H1 (cell line): ENCODE data around the gene CMYA5. TPM values are rescaled to one million over a fixed set of nuclear protein-coding genes. Genes with fewer than 3 reads are reported as not detected.

Experiments
- CTCF ChIA-PET: fragments of 300-600 bp; sonication (Branson Sonifier 250); formaldehyde crosslinking; loops from one replicate; lab custom pipeline; 2021; ENCODE audit not compliant: partially characterized antibody; lab: Charles Lee
- POLR2A ChIA-PET: fragments of 300-600 bp; sonication (Branson Sonifier 250); formaldehyde crosslinking; loops from one replicate; lab custom pipeline; 2021; ENCODE audit warnings: inconsistent platforms; ENCODE audit not compliant: partially characterized antibody; lab: Charles Lee
- DNase-seq, 2 experiments: peaks; one replicate each; pipeline versions ENCODE4 v3.0.0 to v3.0.0-alpha.2; 2010 to 2022; ENCODE audit warnings: low spot score in 2 of 2, low read depth in 1 of 2, mixed read lengths in 1 of 2
- FAIRE-seq: peaks from 2 replicates; lab custom pipeline; 2011; peaks lifted over from hg19 to GRCh38; lab: Jason Lieb, UNC
- H2AFZ ChIP-seq: 2 replicates; pipeline ENCODE4 v1.8.1; 2012; ENCODE audit warnings: low read length, inconsistent platforms
- H2AK5ac ChIP-seq: 2 replicates; pipeline ENCODE4 v1.6.1; 2013; ENCODE audit warnings: low read depth, low read length
- H2BK120ac ChIP-seq: replicated peaks from 2 replicates; pipeline ENCODE3; 2013; ENCODE audit warnings: low read depth, low read length, inconsistent platforms
- H2BK12ac ChIP-seq: 2 replicates; pipeline ENCODE4 v1.6.1; 2013; ENCODE audit warnings: low read depth, low read length
- H2BK15ac ChIP-seq: 2 replicates; pipeline ENCODE4 v1.6.1; 2013; ENCODE audit warnings: low read length
- H2BK20ac ChIP-seq: 2 replicates; pipeline ENCODE4 v1.6.1; 2013; ENCODE audit warnings: low read length
- H2BK5ac ChIP-seq: 2 replicates; pipeline ENCODE4 v1.6.1; 2013; ENCODE audit warnings: low read depth, low read length
- H3K14ac ChIP-seq: 2 replicates; pipeline ENCODE4 v1.6.1; 2013; ENCODE audit warnings: inconsistent platforms; ENCODE audit not compliant: insufficient read length
- H3K18ac ChIP-seq: 2 replicates; pipeline ENCODE4 v1.6.1; 2013; ENCODE audit warnings: low read length; ENCODE audit errors: extremely low read depth
- H3K23ac ChIP-seq: 2 replicates; pipeline ENCODE4 v1.6.1; 2013; ENCODE audit warnings: inconsistent platforms; ENCODE audit not compliant: insufficient read length
- H3K23me2 ChIP-seq: 2 replicates; pipeline ENCODE4 v1.6.1; 2013; ENCODE audit warnings: low read depth, low read length
- H3K27ac ChIP-seq: 2 replicates; pipeline ENCODE4 v1.6.1; 2011; ENCODE audit warnings: low read depth, low read length, inconsistent platforms
- H3K27me3 ChIP-seq, 4 experiments: replicated peaks in 1 of 4; 1 replicate in 1 of 4; 2 replicates in 3 of 4; pipeline versions ENCODE4 v1.6.1 to v1.8.1; 2011 to 2013; ENCODE audit warnings: low read length in 3 of 4, mild to moderate bottlenecking in 3 of 4, inconsistent platforms in 2 of 4, mixed read lengths in 2 of 4, moderate library complexity in 1 of 4; ENCODE audit not compliant: control insufficient read depth in 3 of 4, insufficient read depth in 3 of 4; ENCODE audit errors: extremely low read depth in 1 of 4
- H3K36me3 ChIP-seq, 4 experiments: 2 replicates each; pipeline versions ENCODE4 v1.6.1 to v1.8.1; 2011 to 2013; ENCODE audit warnings: mild to moderate bottlenecking in 4 of 4, low read length in 3 of 4, moderate library complexity in 2 of 4, control low read depth in 1 of 4, inconsistent platforms in 1 of 4; ENCODE audit not compliant: insufficient read depth in 4 of 4, control insufficient read depth in 2 of 4
- H3K4ac ChIP-seq: replicated peaks from 2 replicates; pipeline ENCODE3; 2013; ENCODE audit warnings: low read length, low read depth, mixed read lengths, inconsistent platforms; ENCODE audit not compliant: insufficient read length
- H3K4me1 ChIP-seq, 4 experiments: replicated peaks in 1 of 4; 1 replicate in 1 of 4; 2 replicates in 3 of 4; pipeline versions ENCODE4 v1.6.1 to v1.8.1; 2011 to 2013; ENCODE audit warnings: low read length in 3 of 4, inconsistent platforms in 2 of 4, mixed read lengths in 1 of 4; ENCODE audit not compliant: insufficient read depth in 4 of 4, control insufficient read depth in 3 of 4
- H3K4me2 ChIP-seq, 2 experiments: 2 replicates each; pipeline versions ENCODE4 v1.6.1 to v1.8.1; 2011 to 2013; ENCODE audit warnings: low read depth in 2 of 2, low read length in 2 of 2, control low read depth in 1 of 2, inconsistent platforms in 1 of 2, mild to moderate bottlenecking in 1 of 2; ENCODE audit not compliant: insufficient read depth in 1 of 2
- H3K4me3 ChIP-seq, 4 experiments: fragments of 200-600, 300-600 bp in 1 of 4; sonication (generic), shearing (Covaris generic), sonication (Bioruptor Twin) in 1 of 4; 2 replicates each; pipeline versions ENCODE4 v1.5.1 to v1.8.1; 2011 to 2016; ENCODE audit warnings: low read length in 4 of 4, low read depth in 3 of 4, control low read depth in 2 of 4, inconsistent platforms in 2 of 4, mild to moderate bottlenecking in 2 of 4, mixed read lengths in 1 of 4, moderate library complexity in 1 of 4; ENCODE audit not compliant: insufficient read depth in 2 of 4; ENCODE audit errors: extremely low read depth in 1 of 4
- H3K56ac ChIP-seq: replicated peaks from 2 replicates; pipeline ENCODE3; 2013; ENCODE audit warnings: low read depth, mild to moderate bottlenecking, mixed read lengths, low read length, inconsistent platforms; ENCODE audit not compliant: insufficient read length
- H3K79me1 ChIP-seq: 2 replicates; pipeline ENCODE4 v1.6.1; 2013; ENCODE audit warnings: low read depth, low read length, control low read depth
- H3K79me2 ChIP-seq, 2 experiments: 2 replicates each; pipeline versions ENCODE4 v1.6.1 to v1.8.1; 2012 to 2013; ENCODE audit warnings: low read length in 2 of 2, mild to moderate bottlenecking in 2 of 2, inconsistent platforms in 1 of 2; ENCODE audit not compliant: insufficient read depth in 2 of 2, control insufficient read depth in 1 of 2
- H3K9ac ChIP-seq, 4 experiments: replicated peaks in 1 of 4; 1 replicate in 1 of 4; 2 replicates in 3 of 4; pipeline versions ENCODE4 v1.6.1 to v1.8.1; 2011 to 2013; ENCODE audit warnings: low read depth in 3 of 4, low read length in 3 of 4, control low read depth in 2 of 4, mild to moderate bottlenecking in 2 of 4, moderate library complexity in 2 of 4, inconsistent platforms in 1 of 4; ENCODE audit errors: extremely low read depth in 1 of 4
- H3K9me3 ChIP-seq, 2 experiments: 2 replicates each; pipeline versions ENCODE4 v1.6.1 to v1.8.1; 2012 to 2013; ENCODE audit warnings: mild to moderate bottlenecking in 2 of 2, moderate library complexity in 2 of 2, control low read depth in 1 of 2, inconsistent platforms in 1 of 2, low read depth in 1 of 2, low read length in 1 of 2, mixed read lengths in 1 of 2; ENCODE audit not compliant: insufficient read depth in 2 of 2
- H4K20me1 ChIP-seq, 2 experiments: replicated peaks in 1 of 2; 2 replicates each; pipeline versions ENCODE3 to v1.8.1; 2011 to 2013; ENCODE audit warnings: inconsistent platforms in 2 of 2, low read length in 2 of 2, mild to moderate bottlenecking in 1 of 2; ENCODE audit not compliant: insufficient read depth in 2 of 2, control insufficient read depth in 1 of 2
- H4K5ac ChIP-seq: 2 replicates; pipeline ENCODE4 v1.6.1; 2013; ENCODE audit warnings: low read length, low read depth, mixed read lengths, inconsistent platforms; ENCODE audit not compliant: insufficient read length
- H4K8ac ChIP-seq: 2 replicates; pipeline ENCODE4 v1.8.0; 2013; ENCODE audit warnings: mild to moderate bottlenecking, moderate library complexity, low read length, inconsistent platforms; ENCODE audit not compliant: insufficient read depth; ENCODE audit errors: extremely low read depth
- H4K91ac ChIP-seq: replicated peaks from 2 replicates; pipeline ENCODE3; 2013; ENCODE audit warnings: low read length, mixed read lengths, inconsistent platforms; ENCODE audit not compliant: insufficient read length
- BRCA1 ChIP-seq: IDR thresholded peaks from 2 replicates; pipeline ENCODE4 v1.6.1; 2012; ENCODE audit warnings: low read depth, low read length, improper control_type of control experiment
- KDM4A ChIP-seq: IDR thresholded peaks from one replicate; pipeline ENCODE4 v1.7.1; 2012; ENCODE audit warnings: low read depth, mild to moderate bottlenecking, moderate library complexity, low read length, inconsistent platforms; ENCODE audit not compliant: severe bottlenecking
- MAFK ChIP-seq: IDR thresholded peaks from 2 replicates; pipeline ENCODE4 v1.6.1; 2012; ENCODE audit warnings: low read depth, mild to moderate bottlenecking, improper control_type of control experiment, low read length
- POLR2A ChIP-seq, 2 experiments: IDR thresholded peaks; 1 replicate in 1 of 2; 2 replicates in 1 of 2; pipeline ENCODE4 v1.6.1; 2011; ENCODE audit warnings: low read depth in 2 of 2, low read length in 2 of 2, mild to moderate bottlenecking in 2 of 2; ENCODE audit errors: control extremely low read depth in 1 of 2
- RBBP5 ChIP-seq: IDR thresholded peaks from 2 replicates; pipeline ENCODE4 v1.7.1; 2012; ENCODE audit warnings: low read depth, mild to moderate bottlenecking, inconsistent platforms, low read length, moderate library complexity, borderline replicate concordance
- RFX5 ChIP-seq: IDR thresholded peaks from 2 replicates; pipeline ENCODE4 v1.6.1; 2011; ENCODE audit warnings: low read depth, low read length, improper control_type of control experiment, borderline replicate concordance
- SIRT6 ChIP-seq: IDR thresholded peaks from one replicate; pipeline ENCODE4 v1.7.1; 2012; ENCODE audit warnings: low read length, inconsistent platforms
- SRF ChIP-seq: IDR thresholded peaks from 2 replicates; pipeline ENCODE4 v1.6.1; 2011; ENCODE audit warnings: mild to moderate bottlenecking, low read depth, low read length, moderate library complexity
- WGBS, 2 experiments: shearing (Covaris generic) in 1 of 2; methylation state at CpG; one replicate each; pipeline versions ENCODE4 v1.1.6 to v1.1.7; 2013 to 2015; ENCODE audit warnings: low lambda C conversion rate in 2 of 2, mixed read lengths in 2 of 2, inconsistent platforms in 1 of 2, low coverage in 1 of 2, missing lambda C conversion rate in 1 of 2; ENCODE audit not compliant: insufficient replicate concordance in 2 of 2, insufficient coverage in 1 of 2, insufficient read length in 1 of 2; ENCODE audit errors: extremely low coverage in 1 of 2, missing lambda C conversion rate in 1 of 2; 5-methylcytosine and 5-hydroxymethylcytosine counted together
- polyA plus RNA-seq, 7 experiments: library from polyadenylated mRNA; depleted of rRNA in 3 of 7; stranded (reverse) in 5 of 7; unstranded in 2 of 7; fragments of >200 nt in 5 of 7; fragments of 200-250 nt in 2 of 7; gene quantifications; 1 replicate in 5 of 7; 2 replicates in 1 of 7; 4 replicates in 1 of 7; pipeline versions ENCODE4 v1.2.1 to v1.2.3, GENCODE V29; 2011 to 2013; ENCODE audit warnings: missing spikeins in 2 of 7, mixed read lengths in 2 of 7
- total RNA-seq: library from RNA; stranded (reverse); fragmentation: NEBNext Ultra II Directional; extraction: Animal tissue kit (Norgen Biotek cat#: 25700); gene quantifications from 2 replicates; pipeline ENCODE4 v1.2.1, GENCODE V29; 2021
- TF ChIP-seq, protein P1 (sequence below), 3 experiments: IDR thresholded peaks; 1 replicate in 2 of 3; 2 replicates in 1 of 3; pipeline versions ENCODE4 v1.5.1 to v1.6.1; 2011; ENCODE audit warnings: low read length in 3 of 3, mild to moderate bottlenecking in 3 of 3, inconsistent platforms in 2 of 3, low read depth in 1 of 3, moderate library complexity in 1 of 3; ENCODE audit not compliant: insufficient read depth in 1 of 3; ENCODE audit errors: control extremely low read depth in 1 of 3
- TF ChIP-seq, protein P2 (sequence below): IDR thresholded peaks from 2 replicates; pipeline ENCODE4 v1.6.1; 2011; ENCODE audit warnings: low read length, improper control_type of control experiment

CMYA5 gene
- total and polyA plus RNA-seq, 2 of the 8 experiments (the other 6 are each of a cell fraction or from before 2014, with no cell fraction given): 0.88 to 0.95 TPM

DNA sequence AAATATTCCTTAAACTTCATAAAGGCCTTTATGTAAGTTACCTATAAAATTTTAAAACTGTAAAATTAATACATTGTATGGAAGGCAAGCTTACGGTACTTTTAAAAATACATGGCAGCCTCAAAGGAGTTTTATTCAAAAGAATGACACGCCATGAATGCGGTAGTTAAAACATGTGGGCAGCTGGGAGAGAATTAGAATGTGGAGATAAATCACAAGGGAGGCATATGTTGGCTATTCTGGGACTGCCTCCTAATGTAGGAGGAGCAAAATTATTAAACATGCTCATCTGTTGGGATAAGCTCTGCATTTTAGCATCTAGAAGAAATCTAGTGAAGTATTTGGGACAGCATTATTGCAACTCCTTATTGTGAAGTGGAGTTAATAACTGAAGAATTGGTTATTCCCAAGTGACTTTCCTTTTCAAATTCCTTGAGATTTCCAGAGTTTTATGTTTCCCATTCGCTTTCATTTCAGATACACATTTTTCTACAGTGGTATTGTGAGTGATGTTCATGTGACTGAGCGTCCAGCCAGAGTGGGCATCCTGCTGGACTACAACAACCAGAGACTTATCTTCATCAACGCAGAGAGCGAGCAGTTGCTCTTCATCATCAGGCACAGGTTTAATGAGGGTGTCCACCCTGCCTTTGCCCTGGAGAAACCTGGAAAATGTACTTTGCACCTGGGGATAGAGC is 109.4 kb downstream of the CMYA5 start:
- H3K27me3 ChIP-seq: no peaks in the 10 kb centered on the region
- no peak overlapping the region for H2BK20ac ChIP-seq
- TF ChIP-seq BRCA1 (no peak), SRF (no peak), SIRT6 (no peak), RFX5 (no peak), MAFK (no peak), POLR2A (IDR thresholded peaks at IDR 0.05; ENCODE audit: control extremely low read depth in 1 of 2, low read depth in 2 of 2, low read length in 2 of 2) (no peak), KDM4A (no peak), RBBP5 (no peak)
- TF ChIP-seq, protein P1, sequence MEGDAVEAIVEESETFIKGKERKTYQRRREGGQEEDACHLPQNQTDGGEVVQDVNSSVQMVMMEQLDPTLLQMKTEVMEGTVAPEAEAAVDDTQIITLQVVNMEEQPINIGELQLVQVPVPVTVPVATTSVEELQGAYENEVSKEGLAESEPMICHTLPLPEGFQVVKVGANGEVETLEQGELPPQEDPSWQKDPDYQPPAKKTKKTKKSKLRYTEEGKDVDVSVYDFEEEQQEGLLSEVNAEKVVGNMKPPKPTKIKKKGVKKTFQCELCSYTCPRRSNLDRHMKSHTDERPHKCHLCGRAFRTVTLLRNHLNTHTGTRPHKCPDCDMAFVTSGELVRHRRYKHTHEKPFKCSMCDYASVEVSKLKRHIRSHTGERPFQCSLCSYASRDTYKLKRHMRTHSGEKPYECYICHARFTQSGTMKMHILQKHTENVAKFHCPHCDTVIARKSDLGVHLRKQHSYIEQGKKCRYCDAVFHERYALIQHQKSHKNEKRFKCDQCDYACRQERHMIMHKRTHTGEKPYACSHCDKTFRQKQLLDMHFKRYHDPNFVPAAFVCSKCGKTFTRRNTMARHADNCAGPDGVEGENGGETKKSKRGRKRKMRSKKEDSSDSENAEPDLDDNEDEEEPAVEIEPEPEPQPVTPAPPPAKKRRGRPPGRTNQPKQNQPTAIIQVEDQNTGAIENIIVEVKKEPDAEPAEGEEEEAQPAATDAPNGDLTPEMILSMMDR (IDR thresholded peaks at IDR 0.05; ENCODE audit: control extremely low read depth in 1 of 3, insufficient read depth in 1 of 3, low read depth in 1 of 3, low read length in 3 of 3): no peak
- TF ChIP-seq, protein P2, sequence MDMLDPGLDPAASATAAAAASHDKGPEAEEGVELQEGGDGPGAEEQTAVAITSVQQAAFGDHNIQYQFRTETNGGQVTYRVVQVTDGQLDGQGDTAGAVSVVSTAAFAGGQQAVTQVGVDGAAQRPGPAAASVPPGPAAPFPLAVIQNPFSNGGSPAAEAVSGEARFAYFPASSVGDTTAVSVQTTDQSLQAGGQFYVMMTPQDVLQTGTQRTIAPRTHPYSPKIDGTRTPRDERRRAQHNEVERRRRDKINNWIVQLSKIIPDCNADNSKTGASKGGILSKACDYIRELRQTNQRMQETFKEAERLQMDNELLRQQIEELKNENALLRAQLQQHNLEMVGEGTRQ: no peak

More for the DNA sequence above, 109.4 kb downstream of the CMYA5 start:
- Histone ChIP-seq H2BK120ac (no peak overlapping the region), H3K4me3 (no peak overlapping the region), H4K20me1 (no peaks in the 10 kb centered on the region), H3K27ac (no peak overlapping the region), H3K4ac (no peak overlapping the region), H3K79me1 (no peaks in the 10 kb centered on the region), H3K56ac (no peak overlapping the region), H3K9me3 (no peaks in the 10 kb centered on the region), H3K79me2 (no peaks in the 10 kb centered on the region), H3K23ac (no peak overlapping the region), H2AFZ (no peak overlapping the region), H3K36me3 (no peaks in the 10 kb centered on the region), H4K8ac (no peak overlapping the region), H2AK5ac (no peak overlapping the region), H3K4me2 (no peak overlapping the region), H3K18ac (no peak overlapping the region), H3K9ac (no peak overlapping the region), H3K14ac (no peak overlapping the region), H3K23me2 (no peaks in the 10 kb centered on the region), H2BK5ac (no peak overlapping the region), H4K91ac (no peak overlapping the region), H4K5ac (no peak overlapping the region), H2BK12ac (no peak overlapping the region), H3K4me1 (no peaks in the 10 kb centered on the region), H2BK15ac (no peak overlapping the region)
- DNase-seq: no peak
- ChIA-PET POLR2A (no interaction called here), CTCF (interaction anchor here (0.8 kb wide), 1 partner anchor 96 kb away, joined by 3 read pairs; no protein-coding TSS in a partner anchor)
- WGBS, 2 experiments: 88% methylated on average over 7 of the region's 7 CpGs; no CpG with 5 or more reads in 1 of the 2 experiments
- no peak for FAIRE-seq
